Activated effector memory CD4-positive, alpha-beta T cell treated with Interleukin-2 at 50 U/mL for 16 hours (primary cell): Measurements from ENCODE around the gene ADAM23.

Experiments
- DNase-seq: peaks from one replicate; pipeline ENCODE4 v3.0.0-alpha.2; 2020

ADAM23 gene

DNA sequence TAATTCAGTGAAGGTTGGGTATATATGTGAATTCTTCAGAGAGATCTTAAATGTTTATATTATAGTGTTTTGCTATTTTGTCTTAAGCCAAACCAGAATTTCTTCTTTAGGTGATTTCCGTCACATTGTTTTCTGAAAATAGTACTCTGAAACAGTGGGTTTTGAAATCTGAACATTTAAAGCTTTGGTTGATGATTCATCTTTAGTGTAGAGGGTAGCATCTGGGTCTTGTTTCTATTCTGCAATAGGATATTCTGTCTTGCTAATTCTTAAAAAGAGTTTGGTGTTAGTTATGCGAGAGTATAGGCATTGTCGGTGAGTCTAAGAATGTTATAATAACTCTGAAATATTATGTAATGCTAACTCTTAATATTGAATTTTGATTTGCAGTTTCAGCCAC lies 129.4 kb downstream of the ADAM23 start:
- DNase-seq = no peak

GRCh38 chr2:206573793-206574192 lies 130.5 kb downstream of the ADAM23 start:
- DNase-seq = no peak

DNA sequence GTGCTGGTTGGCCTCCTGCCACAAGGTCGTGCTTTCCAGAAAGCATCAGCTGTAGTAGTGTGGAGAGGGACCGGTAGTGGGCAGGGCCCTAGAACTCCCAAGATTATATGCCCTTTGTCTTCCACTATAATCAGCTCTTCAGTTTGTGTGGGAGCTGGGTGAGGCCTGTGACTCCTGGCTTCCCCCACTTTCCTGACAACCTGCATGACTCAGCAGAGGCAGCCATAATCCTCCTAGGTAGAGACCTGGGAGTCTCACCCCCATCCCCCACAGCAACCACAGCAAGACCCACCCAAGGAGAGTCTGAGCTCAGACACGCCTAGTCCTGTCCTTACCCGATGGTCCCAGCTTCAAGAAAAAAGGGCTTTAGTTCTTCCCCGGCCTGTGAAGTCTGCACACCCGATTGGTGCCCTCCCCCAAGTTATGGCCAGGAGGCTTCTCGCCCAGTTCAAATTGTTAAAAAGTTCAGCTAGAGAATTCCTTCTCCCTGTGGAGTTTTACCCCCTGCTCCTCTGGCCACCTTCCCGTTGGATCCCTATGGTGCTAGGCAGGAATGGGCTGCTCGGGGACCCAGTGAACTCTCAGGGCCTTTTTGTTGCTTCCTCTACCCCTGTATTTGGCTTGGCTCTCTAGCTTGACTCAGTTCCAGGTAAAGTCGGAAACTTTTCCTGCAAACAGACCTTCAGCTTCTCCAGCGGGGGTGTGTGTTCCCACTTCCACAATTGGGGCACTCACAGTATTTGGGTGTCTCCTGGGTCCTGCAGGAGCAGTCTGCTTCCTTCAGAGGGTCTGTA lies 141.2 kb downstream of the ADAM23 start:
- DNase-seq = no peak

GRCh38 chr2:206585335-206585734 lies 142.0 kb downstream of the ADAM23 start:
- DNase-seq = no peak

DNA sequence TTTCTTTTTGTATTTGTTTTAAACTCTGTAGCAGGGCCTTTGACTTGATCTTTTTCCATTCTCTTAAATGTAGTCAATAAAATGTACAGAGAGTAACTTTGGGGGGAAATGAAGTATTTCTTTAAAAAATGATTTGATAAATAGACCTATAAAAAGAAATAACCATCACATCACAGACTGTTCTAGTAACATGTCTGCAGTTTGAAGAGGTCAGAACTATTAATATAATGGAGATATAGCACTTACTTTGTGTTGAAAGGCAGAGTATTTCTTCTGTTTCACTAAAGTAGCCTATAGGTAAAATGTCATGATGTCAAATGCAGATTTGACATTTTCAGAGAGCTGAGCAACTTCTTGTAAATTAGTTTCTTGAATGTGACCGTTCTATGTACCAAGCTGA lies 143.3 kb downstream of the ADAM23 start:
- no peak for DNase-seq

DNA sequence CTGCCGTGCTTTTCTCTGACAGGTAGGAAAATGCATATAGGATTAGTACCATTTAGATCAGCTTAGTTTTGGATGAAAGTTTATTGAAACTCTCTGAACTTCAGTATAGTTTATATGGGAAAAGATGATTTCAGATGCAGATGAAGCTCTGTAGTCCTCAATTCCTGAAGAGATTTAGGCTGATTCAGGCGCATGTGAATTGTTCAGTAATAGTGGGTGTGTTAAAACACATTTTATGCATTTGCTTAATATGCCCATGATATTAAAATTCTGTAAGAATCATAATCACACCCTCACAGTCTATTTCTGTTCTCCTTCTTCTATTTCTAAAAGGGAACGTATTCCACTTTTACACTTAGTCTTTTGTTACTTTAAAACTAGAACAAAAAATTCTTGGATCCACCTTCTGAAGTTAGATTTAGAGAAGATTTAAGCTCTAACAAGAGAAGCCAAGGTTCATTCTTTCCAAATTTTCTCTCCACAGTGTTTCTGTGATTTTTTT lies 154.4 kb downstream of the ADAM23 start:
- no peak for DNase-seq

DNA sequence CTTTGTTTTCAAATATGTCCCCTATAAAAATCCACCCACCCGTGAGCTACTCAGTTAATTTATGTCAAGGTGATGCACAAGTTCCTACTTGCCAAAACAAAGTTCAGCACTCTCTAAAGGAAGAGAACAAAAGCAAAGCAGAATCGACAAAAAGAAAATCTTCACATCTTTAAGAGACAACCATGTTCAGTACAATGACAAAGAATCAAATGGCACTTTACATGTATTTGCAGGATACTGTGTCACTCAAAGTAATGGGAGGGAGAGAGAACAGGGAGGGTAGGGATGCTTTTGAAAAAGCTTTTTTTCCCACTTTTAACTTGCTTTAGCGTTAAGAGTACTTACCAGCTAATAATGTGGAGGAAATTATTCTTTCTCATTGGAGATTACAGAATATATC lies 159.9 kb downstream of the ADAM23 start:
- DNase-seq = no peak

DNA sequence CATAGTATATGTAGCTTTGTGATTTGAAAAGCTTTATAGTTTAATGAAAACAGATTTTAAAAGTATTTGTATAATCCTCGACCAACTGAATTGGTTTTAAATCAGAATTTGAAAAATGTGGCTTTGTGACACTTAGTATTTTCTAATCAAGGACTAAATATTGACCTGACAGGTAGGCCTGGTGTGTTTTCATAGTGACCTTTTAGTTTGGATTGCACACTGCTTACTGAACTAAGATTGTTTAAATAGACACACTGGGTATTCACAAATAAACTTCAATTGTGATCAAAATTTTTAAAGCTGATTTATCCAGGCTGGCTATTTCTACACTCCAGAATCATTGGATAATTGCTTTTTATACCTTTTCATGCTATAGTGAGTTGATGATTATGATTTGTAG lies 167.1 kb downstream of the ADAM23 start:
- DNase-seq = no peak

- no peak for DNase-seq
These were observed 167.9 kb downstream of the ADAM23 start for GRCh38 chr2:206611191-206611590.

DNA sequence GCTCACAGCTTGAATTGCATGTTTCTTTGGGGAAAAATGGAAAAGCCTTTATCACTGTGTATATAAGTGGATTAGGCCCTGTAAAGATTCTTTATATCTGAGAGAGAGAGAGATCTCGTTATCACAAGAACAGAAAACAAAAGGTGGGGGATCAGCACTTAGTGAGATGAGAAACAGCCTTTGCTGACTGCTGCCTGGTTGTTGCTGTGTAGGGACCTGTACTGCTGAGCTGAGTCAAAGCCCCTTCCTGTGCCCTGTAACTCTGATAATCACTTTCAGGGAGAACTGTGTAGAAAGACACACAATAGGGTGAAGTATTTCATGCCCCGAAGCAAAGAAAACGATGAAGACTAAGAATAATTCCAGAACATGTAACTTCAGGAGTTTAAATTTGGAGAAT lies 168.4 kb downstream of the ADAM23 start:
- DNase-seq = no peak

DNA sequence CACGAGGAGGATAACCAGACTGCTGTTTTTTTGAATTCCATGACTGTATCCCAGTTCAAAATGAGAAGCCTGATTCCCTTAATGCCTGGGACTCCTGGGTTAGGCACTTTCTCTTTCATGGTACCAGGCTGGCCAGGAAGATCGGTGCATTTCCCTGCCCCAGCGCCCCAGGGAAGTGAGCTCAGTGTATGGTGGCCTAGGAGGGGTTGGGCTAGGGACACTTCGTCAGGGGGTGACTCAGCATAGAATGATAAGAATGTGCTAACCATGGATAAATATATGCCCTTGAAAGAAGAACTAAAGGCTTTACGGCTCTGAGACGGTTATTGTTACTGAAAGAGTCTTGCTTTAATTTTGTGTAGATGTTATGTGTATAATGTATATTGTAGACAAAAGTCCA lies 171.5 kb downstream of the ADAM23 start:
- DNase-seq = no peak

GRCh38 chr2:206615417-206616089 lies 172.2 kb downstream of the ADAM23 start:
- DNase-seq = no peak

DNA sequence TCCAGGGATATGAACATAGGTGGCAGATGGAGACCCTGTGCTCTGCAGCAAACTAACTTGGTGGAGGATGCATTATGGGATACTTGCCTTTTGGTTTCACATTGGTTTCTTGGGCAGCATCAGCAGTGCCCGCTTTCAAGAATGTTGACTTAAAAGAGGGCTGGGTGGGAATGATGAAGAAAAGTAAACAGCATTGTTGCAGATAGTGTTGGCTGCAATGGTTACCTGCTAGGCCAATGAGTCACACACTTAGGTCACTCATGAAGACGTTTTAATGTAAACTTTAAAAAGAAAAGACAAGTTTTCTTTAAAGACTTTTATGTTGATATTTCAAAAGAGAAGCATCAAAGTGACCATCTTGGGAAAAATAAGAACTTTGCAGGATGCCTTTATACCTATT lies 172.8 kb downstream of the ADAM23 start:
- no peak for DNase-seq

DNA sequence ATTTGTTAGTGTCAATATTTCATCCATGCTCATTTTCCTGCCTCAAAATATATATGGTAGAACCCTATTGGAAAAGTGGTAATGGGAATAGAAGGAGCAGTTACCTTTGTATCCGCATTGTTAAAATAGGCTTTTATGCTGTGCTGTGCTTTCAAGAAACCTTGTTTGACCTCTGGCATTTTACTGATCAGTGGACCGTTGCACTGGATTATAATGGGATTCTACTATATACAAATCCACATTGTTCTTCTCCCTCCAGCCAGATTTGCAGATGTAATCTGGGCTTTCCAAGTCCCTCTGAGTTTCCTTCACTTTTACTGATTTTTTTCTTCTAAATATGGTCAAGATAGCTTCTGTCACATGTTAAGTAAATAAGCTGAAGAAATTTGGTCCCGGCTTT lies 175.7 kb downstream of the ADAM23 start:
- DNase-seq = no peak

GRCh38 chr2:206626108-206626507 lies 182.8 kb downstream of the ADAM23 start:
- DNase-seq = no peak

- DNase-seq = no peak
These were observed 184.3 kb downstream of the ADAM23 start for GRCh38 chr2:206627632-206628031.

DNA sequence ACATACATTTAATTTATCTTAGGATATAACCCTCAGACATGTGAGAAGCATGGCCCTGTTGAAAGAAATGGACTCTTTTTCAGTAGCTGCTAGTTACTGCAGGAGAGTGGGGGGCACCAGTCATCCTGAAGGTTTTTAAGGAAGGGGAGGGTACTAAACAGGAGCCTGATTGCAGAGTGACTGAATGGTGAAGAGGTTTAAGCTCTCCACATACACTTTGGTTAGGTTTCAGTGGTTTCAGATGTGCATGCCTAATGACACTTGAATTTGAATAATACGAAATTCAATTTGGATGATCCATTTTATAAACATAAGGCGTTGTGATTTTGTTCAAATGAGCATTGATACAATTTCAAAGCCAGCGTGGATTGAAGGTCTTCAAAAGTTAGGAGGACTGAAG lies 188.0 kb downstream of the ADAM23 start:
- no peak for DNase-seq

GRCh38 chr2:206635015-206635414 lies 191.7 kb downstream of the ADAM23 start:
- no peak for DNase-seq

- no peak for DNase-seq
These were observed 196.3 kb downstream of the ADAM23 start for GRCh38 chr2:206639636-206640035.

DNA sequence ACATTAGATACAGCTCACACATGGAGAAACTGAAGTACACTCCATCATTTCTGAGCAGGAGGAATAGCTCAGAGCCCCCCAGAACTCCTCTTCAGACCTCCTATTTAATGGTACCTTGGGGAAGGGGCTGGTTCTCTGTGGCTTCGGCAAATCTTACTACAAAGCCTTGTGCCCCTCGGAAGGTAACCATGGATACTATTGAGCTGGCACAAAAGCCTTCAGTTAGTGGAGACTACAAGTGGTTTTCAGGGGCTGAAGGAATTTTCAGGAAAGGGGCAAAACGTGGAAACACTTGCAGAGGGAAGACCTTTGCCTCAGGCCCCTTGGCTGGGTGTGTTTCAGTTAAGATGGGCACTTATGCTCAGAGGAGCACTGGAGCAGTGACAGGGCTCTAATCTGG lies 197.9 kb downstream of the ADAM23 start:
- DNase-seq = no peak

DNA sequence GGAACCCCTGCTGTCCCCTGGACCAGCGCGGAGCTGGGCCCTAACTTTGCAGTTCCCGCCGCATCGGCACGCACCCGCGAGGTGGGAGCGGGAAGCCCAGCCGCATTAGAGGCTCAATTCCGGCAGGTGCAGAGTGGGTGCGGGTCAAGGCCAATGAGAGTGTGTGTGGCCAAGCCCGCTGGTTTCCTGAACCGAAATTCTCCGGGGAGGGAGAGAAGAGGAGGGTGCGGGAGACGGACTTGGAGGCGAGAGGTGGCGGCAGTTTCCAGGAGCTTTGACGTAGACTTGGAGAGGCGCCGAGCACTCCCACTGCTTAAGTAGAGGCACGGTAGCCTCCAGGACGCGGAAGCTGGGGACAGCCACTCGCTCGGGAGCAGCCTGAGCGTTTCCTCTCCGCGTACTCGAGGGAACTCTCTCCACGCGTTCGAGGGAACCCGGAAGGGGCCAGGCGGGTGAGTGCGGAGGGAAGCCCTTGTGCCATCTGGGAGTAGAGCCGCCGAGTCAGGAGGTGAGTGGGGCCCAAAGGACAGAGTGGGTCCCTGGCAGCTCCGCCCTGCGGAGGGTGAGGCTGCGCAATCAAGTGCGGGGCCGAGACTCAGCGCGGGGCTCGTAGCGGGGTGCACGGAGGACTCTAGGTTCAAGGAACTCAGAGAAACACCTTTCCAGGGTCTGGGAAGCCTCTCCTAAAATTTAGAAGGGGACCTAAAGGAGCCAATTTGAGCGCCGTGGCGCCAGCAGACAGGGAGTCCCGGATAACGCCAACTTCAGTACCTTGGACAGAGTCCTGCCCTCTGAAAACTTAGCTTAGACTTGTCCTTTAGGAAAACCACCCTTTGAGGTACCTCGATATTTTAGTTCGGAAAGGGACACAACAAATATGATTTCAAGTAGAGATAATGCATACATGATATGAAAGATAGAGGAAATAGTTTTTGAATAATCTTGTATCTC lies 199.0 kb downstream of the ADAM23 start, which contains the start of gene FAM237A:
TSS of gene FAM237A (plus strand) at position 413 of the 951 bp plus-strand sequence. CDS start 1,750 bp downstream, outside the sequence.
- no peak for DNase-seq

DNA sequence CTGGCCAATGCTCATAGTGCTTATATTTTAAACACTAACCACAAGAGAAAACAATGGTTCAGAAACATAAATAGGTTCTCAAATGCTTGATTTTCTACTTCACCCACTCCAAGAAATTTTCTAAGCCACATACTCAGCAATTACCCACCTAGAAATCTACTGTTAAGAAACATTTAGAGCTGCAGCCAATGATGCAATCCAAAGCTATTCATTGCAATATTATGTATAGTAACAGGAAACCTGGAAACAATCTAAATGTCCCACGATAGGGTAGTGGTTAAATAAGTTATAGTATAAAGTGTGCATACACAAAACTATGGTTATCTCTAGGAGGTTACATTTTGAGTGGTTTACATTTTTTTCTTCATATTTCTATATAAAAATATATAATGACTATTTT lies 204.7 kb downstream of the ADAM23 start:
- DNase-seq = no peak

GRCh38 chr2:206657087-206657486 lies 213.8 kb downstream of the ADAM23 start:
- no peak for DNase-seq
